ENCODE data around the gene NUFIP2. TPM values are rescaled to one million over a fixed set of nuclear protein-coding genes. Genes with fewer than 3 reads are reported as not detected.

Gene NUFIP2
- total and polyA plus RNA-seq, 2 donors (not counting 3 experiments of a cell fraction or from before 2014, with no cell fraction given) = 27.2 to 51.1 TPM

DNA sequence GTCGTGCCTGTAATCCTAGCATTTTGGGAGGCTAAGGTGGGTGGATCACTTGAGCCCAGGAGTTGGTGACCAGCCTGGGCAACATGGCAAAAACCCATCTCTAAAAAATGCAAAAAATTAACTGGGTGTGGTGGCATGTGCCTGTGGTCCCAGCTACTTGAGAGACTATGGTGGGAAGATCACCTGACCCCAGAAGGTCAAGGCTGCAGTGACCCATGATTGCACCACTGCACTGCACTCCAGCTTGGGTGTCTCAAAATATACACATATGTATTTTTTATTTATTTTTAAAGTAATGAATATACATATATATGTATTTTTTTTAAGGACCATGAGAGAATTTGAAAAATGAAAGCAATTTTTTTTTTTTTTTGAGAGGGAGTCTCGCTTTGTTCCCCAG is 5.1 kb upstream of the NUFIP2 start:
- peaks cover 9% of the 10 kb centered on the region for H3K4me1 ChIP-seq (ENCODE audit: control insufficient read depth, extremely low read depth, insufficient read depth, low read length)
- no peak overlapping the region for H3K4me3 ChIP-seq (replicated peaks in 1 of 3; ENCODE audit: insufficient read depth in 1 of 3, low read depth in 1 of 3, low read length in 3 of 3)
- no peak overlapping the region for H3K27ac ChIP-seq (ENCODE audit: insufficient read depth, low read depth, low read length)
- intact Hi-C loops (cut with micrococcal nuclease) = no loop called here
- dilution Hi-C loops (cut with MboI; ENCODE audit: extremely low pct_ligation_motif_present, low sequenced_read_pairs) = no loop called here
- DNase-seq (ENCODE audit: low read depth, low spot score) = no peak
- H3K36me3 ChIP-seq (ENCODE audit: control insufficient read depth in 2 of 2, extremely low read depth in 1 of 2, insufficient read depth in 2 of 2, low read length in 2 of 2) = no peaks in the 10 kb centered on the region
- no peaks in the 10 kb centered on the region for H4K20me1 ChIP-seq (replicated peaks; ENCODE audit: control insufficient read depth, extremely low read depth, insufficient read depth, low read length)
- H3K27me3 ChIP-seq (ENCODE audit: control insufficient read depth in 2 of 2, insufficient read depth in 2 of 2, low read length in 2 of 2) = no peaks in the 10 kb centered on the region
- no peaks in the 10 kb centered on the region for H3K9me1 ChIP-seq (replicated peaks; ENCODE audit: control insufficient read depth, extremely low read depth, insufficient read depth, low read length)
- TF ChIP-seq POLR2AphosphoS5 (IDR thresholded peaks at IDR 0.05; ENCODE audit: insufficient read depth, low read depth, low read length) (no peak), FOS (IDR thresholded peaks at IDR 0.05; ENCODE audit: borderline replicate concordance, insufficient read depth, low read length) (no peak), POLR2A (IDR thresholded peaks at IDR 0.05; ENCODE audit: low read depth, low read length) (no peak)
- H3K4me2 ChIP-seq (ENCODE audit: insufficient read depth, low read length) = no peak overlapping the region
- no peaks in the 10 kb centered on the region for H3K79me2 ChIP-seq (ENCODE audit: control insufficient read depth, insufficient read depth, low read length)
- no TSS peak for BruUV-seq (replicated peaks)
- ChIA-PET CTCF (no interaction called here), POLR2A (no interaction called here)
- H3K9ac ChIP-seq (replicated peaks; ENCODE audit: extremely low read depth, insufficient read depth, low read length) = no peak overlapping the region
- no peaks in the 10 kb centered on the region for H3K9me3 ChIP-seq (replicated peaks; ENCODE audit: control insufficient read depth, insufficient read depth, low read length)
- no peak overlapping the region for H2AFZ ChIP-seq (ENCODE audit: low read depth, low read length)
- no peak for FAIRE-seq

DNA sequence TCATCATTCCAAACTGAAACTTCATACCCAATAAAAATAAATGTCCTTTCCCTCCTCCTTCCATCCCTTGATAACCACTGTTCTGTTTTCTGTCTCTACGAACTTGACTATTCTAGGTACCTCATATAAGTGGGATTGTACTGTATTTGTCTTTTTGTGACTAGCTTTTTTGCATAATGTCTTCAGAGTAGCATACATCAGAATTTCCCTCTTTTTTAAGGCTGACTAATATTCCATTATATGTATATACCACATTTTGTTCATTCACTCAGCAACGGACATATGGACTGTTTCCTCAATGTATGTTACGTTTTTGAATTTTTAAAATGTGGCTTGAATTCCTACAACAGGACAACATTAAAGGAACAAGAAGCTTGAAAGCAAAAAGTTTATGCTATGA is 1.5 kb upstream of the NUFIP2 start:
- CTCF ChIA-PET = no interaction called here
- BruUV-seq (replicated peaks) = no TSS peak
- H3K9me3 ChIP-seq (replicated peaks; ENCODE audit: control insufficient read depth, insufficient read depth, low read length) = no peaks in the 10 kb centered on the region

More for the DNA sequence above, 1.5 kb upstream of the NUFIP2 start:
- Histone ChIP-seq H4K20me1 (replicated peaks; ENCODE audit: control insufficient read depth, extremely low read depth, insufficient read depth, low read length) (peaks cover 6% of the 10 kb centered on the region), H2AFZ (ENCODE audit: low read depth, low read length) (no peak overlapping the region), H3K4me3 (replicated peaks in 1 of 3; ENCODE audit: insufficient read depth in 1 of 3, low read depth in 1 of 3, low read length in 3 of 3) (no peak overlapping the region), H3K36me3 (ENCODE audit: control insufficient read depth in 2 of 2, extremely low read depth in 1 of 2, insufficient read depth in 2 of 2, low read length in 2 of 2) (no peaks in the 10 kb centered on the region), H3K4me1 (ENCODE audit: control insufficient read depth, extremely low read depth, insufficient read depth, low read length) (peaks cover 21% of the 10 kb centered on the region), H3K4me2 (ENCODE audit: insufficient read depth, low read length) (no peak overlapping the region), H3K27me3 (ENCODE audit: control insufficient read depth in 2 of 2, insufficient read depth in 2 of 2, low read length in 2 of 2) (no peaks in the 10 kb centered on the region), H3K9me1 (replicated peaks; ENCODE audit: control insufficient read depth, extremely low read depth, insufficient read depth, low read length) (no peaks in the 10 kb centered on the region), H3K9ac (replicated peaks; ENCODE audit: extremely low read depth, insufficient read depth, low read length) (no peak overlapping the region), H3K27ac (ENCODE audit: insufficient read depth, low read depth, low read length) (no peak overlapping the region), H3K79me2 (ENCODE audit: control insufficient read depth, insufficient read depth, low read length) (peaks cover 33% of the 10 kb centered on the region)
- POLR2A ChIA-PET = no interaction called here
- TF ChIP-seq POLR2AphosphoS5 (IDR thresholded peaks at IDR 0.05; ENCODE audit: insufficient read depth, low read depth, low read length) (no peak), JUN (IDR thresholded peaks at IDR 0.05; ENCODE audit: borderline replicate concordance, insufficient read depth, insufficient read length, low read depth) (no peak), FOS (IDR thresholded peaks at IDR 0.05; ENCODE audit: borderline replicate concordance, insufficient read depth, low read length) (no peak), POLR2A (IDR thresholded peaks at IDR 0.05; ENCODE audit: low read depth, low read length) (no peak), GATA2 (IDR thresholded peaks at IDR 0.05; ENCODE audit: insufficient read depth, insufficient read length, low read depth, low read length) (no peak), MYC (IDR thresholded peaks at IDR 0.05; ENCODE audit: low read depth, low read length) (no peak), EZH2 (IDR thresholded peaks at IDR 0.05; ENCODE audit: borderline replicate concordance, low read depth, low read length, severe bottlenecking) (no peak)
- TF ChIP-seq, protein P1, sequence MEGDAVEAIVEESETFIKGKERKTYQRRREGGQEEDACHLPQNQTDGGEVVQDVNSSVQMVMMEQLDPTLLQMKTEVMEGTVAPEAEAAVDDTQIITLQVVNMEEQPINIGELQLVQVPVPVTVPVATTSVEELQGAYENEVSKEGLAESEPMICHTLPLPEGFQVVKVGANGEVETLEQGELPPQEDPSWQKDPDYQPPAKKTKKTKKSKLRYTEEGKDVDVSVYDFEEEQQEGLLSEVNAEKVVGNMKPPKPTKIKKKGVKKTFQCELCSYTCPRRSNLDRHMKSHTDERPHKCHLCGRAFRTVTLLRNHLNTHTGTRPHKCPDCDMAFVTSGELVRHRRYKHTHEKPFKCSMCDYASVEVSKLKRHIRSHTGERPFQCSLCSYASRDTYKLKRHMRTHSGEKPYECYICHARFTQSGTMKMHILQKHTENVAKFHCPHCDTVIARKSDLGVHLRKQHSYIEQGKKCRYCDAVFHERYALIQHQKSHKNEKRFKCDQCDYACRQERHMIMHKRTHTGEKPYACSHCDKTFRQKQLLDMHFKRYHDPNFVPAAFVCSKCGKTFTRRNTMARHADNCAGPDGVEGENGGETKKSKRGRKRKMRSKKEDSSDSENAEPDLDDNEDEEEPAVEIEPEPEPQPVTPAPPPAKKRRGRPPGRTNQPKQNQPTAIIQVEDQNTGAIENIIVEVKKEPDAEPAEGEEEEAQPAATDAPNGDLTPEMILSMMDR (IDR thresholded peaks at IDR 0.05; ENCODE audit: extremely low read depth in 1 of 2, insufficient read depth in 1 of 2, low read depth in 1 of 2, low read length in 2 of 2) = no peak
- TF ChIP-seq, protein P2, sequence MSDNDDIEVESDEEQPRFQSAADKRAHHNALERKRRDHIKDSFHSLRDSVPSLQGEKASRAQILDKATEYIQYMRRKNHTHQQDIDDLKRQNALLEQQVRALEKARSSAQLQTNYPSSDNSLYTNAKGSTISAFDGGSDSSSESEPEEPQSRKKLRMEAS (IDR thresholded peaks at IDR 0.05; ENCODE audit: insufficient read depth, insufficient read length) = no peak
- dilution Hi-C loops (cut with MboI; ENCODE audit: extremely low pct_ligation_motif_present, low sequenced_read_pairs) = no loop called here
- FAIRE-seq (no peak), DNase-seq (ENCODE audit: low read depth, low spot score) (no peak)
- intact Hi-C loops (cut with micrococcal nuclease) = no loop called here
